Heart right ventricle (tissue), 16 donors: Measurements from ENCODE around the gene EPOP. TPM values are rescaled to one million over a fixed set of nuclear protein-coding genes. Genes with fewer than 3 reads are reported as not detected.

Experiments used
- ATAC-seq, 8 donors: fragments of 200-7000 bp; cut with Tn5 transposase; one replicate each; pipeline ENCODE4 v1.9.1; 2020; ENCODE audit warnings: mild to moderate bottlenecking in 8 of 8, moderate library complexity in 8 of 8, moderate number of reproducible peaks in 1 of 8
- DNase-seq, 2 donors: peaks; one replicate each; pipeline ENCODE4 v3.0.0-alpha.2; 2020
- H3K27ac ChIP-seq, 10 donors: fragments of 200-600 bp; sonication (generic) in 2 of 10; one replicate each; pipeline versions ENCODE4 v1.5.0 to v1.8.0; 2020 to 2022; ENCODE audit warnings: mild to moderate bottlenecking in 3 of 10
- H3K27me3 ChIP-seq, 7 donors: fragments of 200-600 bp; one replicate each; pipeline ENCODE4 v1.8.0; 2021 to 2022; ENCODE audit warnings: mild to moderate bottlenecking in 2 of 7
- H3K36me3 ChIP-seq, 9 donors: fragments of 200-600 bp; sonication (generic) in 1 of 9; one replicate each; pipeline versions ENCODE4 v1.5.0 to v1.8.0; 2020 to 2022; ENCODE audit warnings: mild to moderate bottlenecking in 2 of 9
- H3K4me1 ChIP-seq, 9 donors: fragments of 200-600 bp; sonication (generic) in 1 of 9; one replicate each; pipeline versions ENCODE4 v1.5.0 to v1.8.0; 2020 to 2022; ENCODE audit warnings: mild to moderate bottlenecking in 4 of 9
- H3K4me3 ChIP-seq, 10 donors: fragments of 200-600 bp; sonication (generic) in 2 of 10; one replicate each; pipeline versions ENCODE4 v1.5.0 to v1.8.0; 2020 to 2022; ENCODE audit warnings: mild to moderate bottlenecking in 7 of 10, moderate library complexity in 2 of 10
- H3K9me3 ChIP-seq, 11 donors: fragments of 200-600 bp in 10 of 11; sonication (generic) in 2 of 11; one replicate each; pipeline versions ENCODE4 v1.5.0 to v1.8.0; 2013 to 2022; ENCODE audit warnings: mild to moderate bottlenecking in 2 of 11, control low read depth in 1 of 11, moderate library complexity in 1 of 11
- WGBS, 2 donors: extraction: QIAGEN DNeasy Blood & Tissue Kit; methylation state at CpG; one replicate each; pipeline ENCODE4 v1.1.7; 2013; ENCODE audit warnings: inconsistent platforms in 1 of 2; 5-methylcytosine and 5-hydroxymethylcytosine counted together
- intact Hi-C, 10 donors: fragments of 100-400 bp; cut with DNase I; formaldehyde crosslinking; loops; one replicate each; pipeline versions ENCODE4 v1.11.1 to v1.14.2; 2022
- polyA plus RNA-seq, 2 donors: library from polyadenylated mRNA; stranded (reverse); fragments of 200-250 nt; gene quantifications; one replicate each; pipeline ENCODE4 v1.2.3, GENCODE V29; 2013
- total RNA-seq, 10 donors: library from RNA; stranded (reverse); fragmentation: NEBNext Ultra II Directional in 3 of 10; extraction: Animal tissue kit (Norgen Biotek cat#: 25700) in 3 of 10; gene quantifications; one replicate each; pipeline versions ENCODE4 v1.2.1 to v1.2.4, GENCODE V29; 2021 to 2023
- TF ChIP-seq, protein P1 (sequence below), 9 donors: fragments of 200-600 bp; sonication (generic) in 2 of 9; IDR thresholded peaks; one replicate each; pipeline versions ENCODE4 v1.5.0 to v1.8.0; 2021 to 2022; ENCODE audit warnings: antibody characterized with exemption in 9 of 9, mild to moderate bottlenecking in 5 of 9, moderate library complexity in 1 of 9
- donor health status: Arrhythmogenic right ventricular cardiomyopathy.
- donor health status: ischemic (EF 13 %, LVEDD 7.1; RV severe dilation, severe dysfunction).
- donor health status: healthy with polysubstance abuse.
- donor health status: DM: no; HTN: yes; CAD: no.
- donor health status: DM: no; HTN: no; CAD: no.
- donor health status: ischemic (EF 25% LVEDD 6.9; RV normal size, moderate dysfunction).
- donor health status: ischemic (EF 25% LVEDD 5.7; RV mildly dilated, moderate dysfunction).
- donor health status: healthy.
- donor health status: DM: yes; HTN: yes; CAD: no.
- donor health status: Ischemic cardiomyopathy.
- donor health status: ischemic (EF 35%, LVEDD 5.7; RV mildly dilated, moderate dysfunction).
- donor health status: nonischemic (EF 11% LVEDD 7.7; RV severe dilation, severe dysfunction).
- donor health status: DM: yes; HTN: yes; CAD: no.
- donor health status: PGD.
- donor health status: ischemic (EF 29% LVEDD 5.4; RV normal size, mild dysfunction).
- donor health status: nonischemic (EF 23%, LVEDD 6.1; RV moderate dilation, normal function).

EPOP gene
- total and polyA plus RNA-seq, 12 donors: 0.25 to 2.2 (median 0.73) TPM

DNA sequence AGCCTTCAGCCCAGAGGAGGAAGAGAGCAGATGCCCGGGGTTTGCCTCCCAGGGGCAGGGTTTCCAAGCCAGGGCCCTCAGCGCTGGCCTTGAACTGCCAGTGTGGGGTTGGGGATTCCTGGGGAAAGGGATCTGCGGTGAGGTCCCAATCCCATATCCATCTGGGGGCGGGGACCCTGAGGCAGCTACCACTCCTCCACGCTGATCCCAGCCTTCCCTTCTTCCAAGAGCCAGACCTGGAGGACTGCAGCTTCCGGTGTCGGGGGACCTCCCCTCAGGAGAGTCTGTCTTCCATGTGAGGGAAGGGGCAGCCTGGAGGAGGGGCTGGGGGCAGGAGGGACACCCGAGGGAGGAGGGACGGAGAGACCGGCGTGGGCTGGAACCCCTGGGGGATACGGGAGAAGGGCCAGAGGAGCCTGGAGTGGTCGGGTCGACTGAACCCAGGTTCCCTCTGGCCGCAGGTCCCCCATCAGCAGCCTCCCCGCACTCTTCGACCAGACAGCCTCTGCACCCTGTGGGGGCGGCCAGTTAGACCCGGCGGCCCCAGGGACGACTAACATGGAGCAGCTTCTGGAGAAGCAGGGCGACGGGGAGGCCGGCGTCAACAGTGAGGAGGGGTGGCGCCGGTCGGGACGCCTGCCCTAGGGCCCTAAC is 44.7 kb upstream of the EPOP start:
- DNase-seq (no peak), ATAC-seq (peak in 1 of 8 donors; percentile 10)
- Histone ChIP-seq H3K4me3 (no peak overlapping the region), H3K9me3 (no peaks in the 10 kb centered on the region), H3K27me3 (no peaks in the 10 kb centered on the region), H3K27ac (no peak overlapping the region), H3K36me3 (peaks cover 4 to 100% (median 69%) of the 10 kb centered on the region in 9 donors), H3K4me1 (peaks cover 0 to 17% (median 9%) of the 10 kb centered on the region in 9 donors)
- TF ChIP-seq, protein P1, sequence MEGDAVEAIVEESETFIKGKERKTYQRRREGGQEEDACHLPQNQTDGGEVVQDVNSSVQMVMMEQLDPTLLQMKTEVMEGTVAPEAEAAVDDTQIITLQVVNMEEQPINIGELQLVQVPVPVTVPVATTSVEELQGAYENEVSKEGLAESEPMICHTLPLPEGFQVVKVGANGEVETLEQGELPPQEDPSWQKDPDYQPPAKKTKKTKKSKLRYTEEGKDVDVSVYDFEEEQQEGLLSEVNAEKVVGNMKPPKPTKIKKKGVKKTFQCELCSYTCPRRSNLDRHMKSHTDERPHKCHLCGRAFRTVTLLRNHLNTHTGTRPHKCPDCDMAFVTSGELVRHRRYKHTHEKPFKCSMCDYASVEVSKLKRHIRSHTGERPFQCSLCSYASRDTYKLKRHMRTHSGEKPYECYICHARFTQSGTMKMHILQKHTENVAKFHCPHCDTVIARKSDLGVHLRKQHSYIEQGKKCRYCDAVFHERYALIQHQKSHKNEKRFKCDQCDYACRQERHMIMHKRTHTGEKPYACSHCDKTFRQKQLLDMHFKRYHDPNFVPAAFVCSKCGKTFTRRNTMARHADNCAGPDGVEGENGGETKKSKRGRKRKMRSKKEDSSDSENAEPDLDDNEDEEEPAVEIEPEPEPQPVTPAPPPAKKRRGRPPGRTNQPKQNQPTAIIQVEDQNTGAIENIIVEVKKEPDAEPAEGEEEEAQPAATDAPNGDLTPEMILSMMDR (IDR thresholded peaks at IDR 0.05): no peak
- intact Hi-C loops: no loop called here
- 82 to 85% methylated on average over 29 of the region's 29 CpGs for WGBS, 2 donors

DNA sequence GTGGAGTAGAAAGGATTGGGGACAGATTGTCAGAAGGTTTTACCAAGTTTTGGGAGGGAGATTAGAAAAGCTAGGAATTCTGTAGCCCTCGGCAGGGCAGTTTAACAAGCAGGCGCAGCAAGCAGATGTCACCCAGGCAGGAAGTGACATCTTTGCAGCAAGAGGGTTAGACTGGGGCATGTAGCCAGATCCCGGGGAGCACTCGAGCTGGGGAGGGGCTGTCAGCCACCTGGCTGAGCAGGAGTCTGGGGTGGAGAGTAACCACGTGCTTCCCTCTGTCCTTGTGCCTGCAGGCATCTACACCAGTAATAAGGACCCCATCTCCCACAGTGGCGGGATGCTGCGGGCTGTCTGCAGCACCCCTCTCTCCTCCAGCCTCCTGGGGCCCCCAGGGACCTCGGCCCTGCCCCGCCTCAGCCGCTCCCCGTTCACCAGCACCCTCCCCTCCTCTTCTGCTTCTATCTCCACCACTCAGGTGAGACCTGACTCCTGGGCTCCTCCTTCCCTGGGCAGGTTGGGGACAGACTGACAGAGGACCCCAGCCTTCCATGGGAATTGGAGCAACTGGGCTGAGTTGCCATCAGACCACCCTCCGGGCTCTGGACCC is 42.5 kb upstream of the EPOP start:
- TF ChIP-seq, protein P1 (IDR thresholded peaks at IDR 0.05): no peak
- H3K36me3 ChIP-seq: peaks cover 5 to 100% (median 72%) of the 10 kb centered on the region in 9 donors
- WGBS, 2 donors: 82 to 87% methylated on average over 12 of the region's 12 CpGs

DNA sequence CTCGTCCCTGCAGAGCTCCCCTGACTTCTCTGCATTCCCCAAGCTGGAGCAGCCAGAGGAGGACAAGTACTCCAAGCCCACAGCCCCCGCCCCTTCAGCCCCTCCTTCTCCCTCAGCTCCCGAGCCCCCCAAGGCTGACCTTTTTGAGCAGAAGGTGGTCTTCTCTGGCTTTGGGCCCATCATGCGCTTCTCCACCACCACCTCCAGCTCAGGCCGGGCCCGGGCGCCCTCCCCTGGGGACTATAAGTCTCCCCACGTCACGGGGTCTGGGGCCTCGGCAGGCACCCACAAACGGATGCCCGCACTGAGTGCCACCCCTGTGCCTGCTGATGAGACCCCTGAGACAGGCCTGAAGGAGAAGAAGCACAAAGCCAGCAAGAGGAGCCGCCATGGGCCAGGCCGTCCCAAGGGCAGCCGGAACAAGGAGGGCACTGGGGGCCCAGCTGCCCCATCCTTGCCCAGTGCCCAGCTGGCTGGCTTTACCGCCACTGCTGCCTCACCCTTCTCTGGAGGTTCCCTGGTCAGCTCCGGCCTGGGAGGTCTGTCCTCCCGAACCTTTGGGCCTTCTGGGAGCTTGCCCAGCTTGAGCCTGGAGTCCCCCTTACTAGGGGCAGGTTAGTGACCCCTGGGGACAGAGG is 41.7 kb upstream of the EPOP start:
- 94% methylated on average over 18 of the region's 18 CpGs for WGBS, 2 donors
- H3K27ac ChIP-seq: no peak overlapping the region
- DNase-seq (no peak), ATAC-seq (no peak)
- TF ChIP-seq, protein P1 (IDR thresholded peaks at IDR 0.05): no peak
- H3K9me3 ChIP-seq: no peaks in the 10 kb centered on the region
- peaks cover 5 to 100% (median 73%) of the 10 kb centered on the region in 9 donors for H3K36me3 ChIP-seq
- intact Hi-C loops: no loop called here
- no peak overlapping the region for H3K4me3 ChIP-seq
- peaks cover 0 to 20% (median 11%) of the 10 kb centered on the region in 9 donors for H3K4me1 ChIP-seq
- no peaks in the 10 kb centered on the region for H3K27me3 ChIP-seq

More for the DNA sequence above, 42.5 kb upstream of the EPOP start:
- Histone ChIP-seq H3K27ac (no peak overlapping the region), H3K4me3 (no peak overlapping the region), H3K27me3 (no peaks in the 10 kb centered on the region), H3K4me1 (peaks cover 0 to 20% (median 7%) of the 10 kb centered on the region in 9 donors), H3K9me3 (no peaks in the 10 kb centered on the region)
- DNase-seq: no peak
- ATAC-seq: no peak
- intact Hi-C loops: no loop called here

DNA sequence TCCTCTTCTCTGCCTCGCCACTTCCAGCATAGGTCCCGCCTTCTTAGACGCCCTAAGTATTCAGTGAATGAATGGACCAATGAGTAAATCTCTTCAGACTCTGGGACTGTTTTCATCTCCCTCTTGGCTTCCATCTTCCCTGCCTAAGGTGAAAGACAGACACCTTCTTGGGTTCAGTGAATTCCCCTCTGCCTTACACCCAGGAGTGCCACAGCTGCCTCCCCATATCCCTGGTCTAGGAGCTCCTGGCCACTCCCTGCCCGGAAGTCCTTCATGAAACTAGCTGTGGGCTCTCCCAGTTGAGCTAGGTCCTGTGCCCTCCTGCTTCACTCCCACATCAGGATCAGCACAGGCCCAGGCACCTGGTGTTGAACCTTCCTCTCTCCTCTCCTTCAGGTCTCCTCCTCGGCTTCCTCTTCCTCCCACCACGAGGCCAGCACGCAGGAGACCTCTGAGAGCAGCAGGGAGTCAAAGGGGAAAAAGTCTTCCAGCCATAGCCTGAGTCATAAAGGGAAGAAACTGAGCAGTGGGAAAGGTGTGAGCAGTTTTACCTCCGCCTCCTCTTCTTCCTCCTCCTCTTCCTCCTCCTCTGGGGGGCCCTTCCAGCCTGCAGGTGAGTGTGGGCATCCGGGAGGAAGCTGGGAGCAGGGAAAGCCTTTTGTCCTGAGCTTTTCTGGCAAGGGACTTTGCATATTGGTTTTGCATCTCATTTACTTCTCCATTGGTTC is 40.6 kb upstream of the EPOP start:
- TF ChIP-seq, protein P1 (IDR thresholded peaks at IDR 0.05): no peak
- Histone ChIP-seq H3K27ac (no peak overlapping the region), H3K27me3 (no peaks in the 10 kb centered on the region), H3K4me3 (no peak overlapping the region), H3K36me3 (peaks cover 5 to 100% (median 64%) of the 10 kb centered on the region in 9 donors), H3K4me1 (peaks cover 0 to 26% (median 20%) of the 10 kb centered on the region in 9 donors), H3K9me3 (no peaks in the 10 kb centered on the region)
- ATAC-seq (no peak), DNase-seq (no peak)
- intact Hi-C loops: no loop called here
- WGBS, 2 donors: 86 to 90% methylated on average over 9 of the region's 9 CpGs
